Measurements from ENCODE around the gene BMP6.
A peak's percentile ranks its signal among the peaks of the same experiment; 100 is the strongest.

The BMP6 gene

GRCh38 chr6:7910298-7910653, 184.4 kb downstream of the BMP6 start:
- DNase-seq, result no peak

DNA sequence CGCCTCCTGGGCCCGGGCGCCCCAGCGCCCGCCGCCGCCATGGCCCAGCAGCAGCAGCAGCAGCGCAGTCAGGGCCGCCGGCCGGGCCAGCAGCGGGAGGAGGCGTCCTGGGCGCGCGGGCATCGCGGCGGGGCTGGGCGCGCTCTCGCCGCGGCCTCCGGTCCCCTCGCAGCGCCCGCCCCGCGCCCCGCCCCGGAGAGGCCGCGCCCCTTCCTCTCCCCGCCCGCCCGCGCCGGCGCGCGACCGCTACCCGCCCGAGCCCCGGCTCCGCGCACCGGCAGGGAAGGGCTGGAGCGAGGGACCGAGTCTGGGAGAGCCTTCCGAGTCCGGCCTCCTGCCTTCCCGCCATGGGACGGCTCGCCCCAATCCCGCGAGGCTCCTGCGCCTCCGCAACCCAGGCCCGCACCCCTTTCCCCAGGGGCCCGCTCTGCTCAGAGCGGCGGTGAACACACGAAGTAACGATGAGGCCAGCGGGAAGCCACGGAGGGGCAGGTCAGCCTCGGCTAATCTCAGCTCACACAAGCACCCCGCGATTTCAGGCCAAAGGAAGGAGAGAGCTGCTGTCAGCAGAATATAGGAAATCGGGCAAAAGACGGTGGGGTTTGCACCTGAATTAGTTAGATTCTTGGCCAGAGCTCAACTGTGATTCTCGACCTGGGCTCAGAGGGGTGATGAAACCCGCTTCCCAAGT, 184.9 kb downstream of the BMP6 start, which contains the start of gene TXNDC5:
TSS of gene TXNDC5 (minus strand) at position 135 of the 691 bp plus-strand sequence. CDS start at position 123, 12 bp downstream.
- DNase-seq, result peak; percentile 76

DNA sequence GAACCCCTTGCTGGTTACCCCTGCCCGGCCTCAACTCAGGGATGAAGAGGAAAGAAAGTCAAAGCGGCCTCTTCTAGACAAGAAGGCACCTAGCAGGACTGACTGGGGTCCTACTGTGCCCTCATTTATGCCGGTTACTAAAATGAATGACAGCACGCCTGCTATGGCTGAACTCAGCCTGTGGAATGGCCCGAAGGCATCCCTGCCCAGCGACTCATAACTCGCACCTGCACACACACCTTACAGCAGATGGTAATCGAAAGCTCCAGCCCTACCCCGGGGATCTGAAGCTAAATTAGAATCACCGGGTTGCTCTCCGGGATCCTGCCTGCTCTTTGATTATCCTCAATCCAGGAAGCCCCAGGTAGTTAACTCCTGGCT, 185.4 kb downstream of the BMP6 start:
- DNase-seq, result no peak

GRCh38 chr6:7912024-7912423, 186.1 kb downstream of the BMP6 start:
- no peak for DNase-seq

DNA sequence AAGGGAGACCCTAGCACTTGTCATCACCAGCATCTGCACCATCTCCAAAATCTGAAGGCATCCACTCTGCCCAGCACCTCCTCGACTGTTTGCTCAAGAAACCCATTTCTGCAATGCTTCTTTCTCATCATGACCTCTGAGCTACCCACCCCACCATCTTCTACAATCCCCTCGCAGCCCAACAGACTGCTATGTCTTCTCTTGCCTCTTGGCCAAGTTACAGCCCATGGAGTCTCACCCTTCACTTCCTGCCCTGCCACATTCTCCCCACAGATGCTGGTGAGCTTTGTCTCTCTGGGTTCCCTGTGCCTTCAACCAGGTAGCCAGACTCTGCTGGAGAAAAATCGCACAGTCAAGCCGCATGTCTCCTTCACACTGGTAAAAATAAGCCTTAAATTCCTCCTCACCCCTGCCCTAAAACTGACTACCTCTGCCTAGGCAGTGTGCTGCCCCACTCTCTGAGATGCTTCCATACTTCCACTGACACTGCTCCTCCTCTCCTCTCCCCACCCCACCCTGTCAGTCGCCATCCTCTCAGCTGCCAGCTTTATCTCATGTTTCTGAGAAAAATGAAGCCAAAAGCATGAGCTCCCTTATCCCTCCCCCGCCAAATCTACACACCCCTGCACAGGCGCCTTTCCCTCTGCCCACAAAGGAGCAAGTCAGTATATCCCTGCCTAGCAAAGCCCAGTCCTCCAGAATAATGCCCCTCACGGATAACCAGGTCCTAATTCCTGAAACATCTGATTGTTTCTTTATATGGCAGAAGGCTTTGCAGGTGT, 187.0 kb downstream of the BMP6 start:
- no peak for DNase-seq

GRCh38 chr6:7914311-7914710, 188.4 kb downstream of the BMP6 start:
- DNase-seq, result no peak

GRCh38 chr6:7914991-7915789, 189.3 kb downstream of the BMP6 start:
- peak; percentile 81 for DNase-seq

GRCh38 chr6:7916959-7917358, 191.1 kb downstream of the BMP6 start:
- no peak for DNase-seq

GRCh38 chr6:7917729-7918128, 191.8 kb downstream of the BMP6 start:
- DNase-seq, result no peak

DNA sequence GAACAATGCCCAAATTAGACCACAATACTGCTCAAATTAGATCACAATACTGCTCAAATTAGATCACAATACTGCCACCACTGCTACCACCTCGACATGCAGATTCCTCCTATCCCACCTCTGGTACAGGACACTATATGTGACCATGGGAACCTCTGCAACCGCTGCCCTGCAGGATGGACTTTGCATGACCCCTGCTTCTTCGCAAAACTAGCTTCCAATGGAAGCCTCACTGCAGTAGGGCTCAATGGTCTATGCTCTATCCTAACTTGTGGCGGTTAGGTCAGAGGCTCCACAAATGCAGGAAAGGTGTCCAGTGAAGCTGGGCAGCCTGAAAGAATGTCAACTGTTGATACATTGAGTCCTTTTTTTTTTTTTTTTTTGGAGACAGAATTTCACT, 192.5 kb downstream of the BMP6 start:
- no peak for DNase-seq

DNA sequence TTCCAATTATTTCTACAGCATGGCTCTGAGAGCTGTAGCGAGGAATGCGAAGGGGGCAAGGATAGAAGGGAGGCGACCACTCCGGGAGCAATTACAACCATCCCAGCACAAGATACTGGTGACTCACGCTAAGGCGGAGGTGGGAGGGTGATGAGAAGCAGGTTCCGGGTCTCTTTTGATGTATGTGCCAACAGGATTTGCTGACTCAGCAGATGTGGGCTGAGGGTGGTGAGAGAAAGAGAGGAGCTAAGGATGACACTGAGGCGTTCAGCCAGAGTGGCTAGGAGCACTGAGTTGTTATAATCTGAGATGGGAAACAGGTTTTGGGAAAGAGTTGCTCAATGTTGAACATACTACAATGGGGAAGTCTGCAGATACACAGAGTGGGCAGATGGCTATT, 194.0 kb downstream of the BMP6 start:
- peak; percentile 82 for DNase-seq

GRCh38 chr6:7920425-7920824, 194.5 kb downstream of the BMP6 start:
- no peak for DNase-seq

GRCh38 chr6:7921046-7921445, 195.1 kb downstream of the BMP6 start:
- DNase-seq, result no peak

DNA sequence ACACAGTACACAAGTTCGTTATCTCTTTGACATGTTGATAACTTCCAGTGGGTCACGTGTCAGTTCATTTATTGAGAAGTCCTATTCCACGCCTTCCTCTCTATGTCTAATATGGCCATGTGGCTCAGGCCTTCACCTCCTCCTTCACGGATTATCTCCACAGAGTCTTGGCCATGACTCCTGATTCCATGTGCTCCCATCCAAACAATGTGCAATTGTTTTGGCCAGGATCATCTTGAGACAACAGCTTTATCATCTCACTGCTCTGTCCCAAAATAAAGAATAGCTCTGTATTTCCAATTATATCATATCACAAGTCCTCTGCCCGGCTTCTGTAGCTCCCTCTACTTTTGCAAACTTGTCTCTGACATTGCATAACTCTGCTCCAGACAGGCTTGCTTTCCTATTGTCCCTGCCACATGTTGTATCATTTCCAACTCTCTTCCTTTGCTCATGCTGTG, 195.8 kb downstream of the BMP6 start:
- DNase-seq, result no peak

GRCh38 chr6:7922596-7922995, 196.7 kb downstream of the BMP6 start:
- DNase-seq, result peak; percentile 11

DNA sequence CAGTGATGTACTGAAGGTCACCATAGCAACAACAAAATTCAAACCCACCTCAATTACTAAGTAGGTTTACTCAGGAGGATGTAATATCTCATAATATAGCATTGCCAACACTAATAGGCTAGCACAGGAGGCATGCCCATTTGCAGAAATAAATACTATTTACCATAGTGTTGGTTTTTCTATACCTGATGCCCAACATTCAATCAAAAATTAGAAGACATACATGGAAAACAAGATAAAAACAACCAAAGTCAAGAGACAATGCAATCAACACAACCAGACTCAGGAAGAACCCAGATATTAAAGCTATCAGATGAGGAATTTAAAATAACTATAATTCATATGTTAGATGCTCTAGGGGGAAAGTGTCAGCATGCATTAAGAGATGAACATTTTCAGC, 199.0 kb downstream of the BMP6 start:
- no peak for DNase-seq
